Hepatocyte (in vitro differentiated cells): ENCODE data around the gene TRMT11.

ENCODE experiments used
- CTCF ChIP-seq: fragments of 200-600 bp; sonication (generic); IDR thresholded peaks from 2 replicates; pipeline ENCODE4 v1.5.1; 2016; ENCODE audit warnings: antibody characterized with exemption, mild to moderate bottlenecking; ENCODE audit not compliant: poor library complexity
- EZH2 ChIP-seq: fragments of 200-600 bp; sonication (generic); IDR thresholded peaks from 2 replicates; pipeline ENCODE4 v1.6.1; 2016; ENCODE audit warnings: antibody characterized with exemption, mild to moderate bottlenecking, borderline replicate concordance
- EZH2phosphoT487 ChIP-seq: fragments of 200-600 bp; sonication (generic); IDR thresholded peaks from one replicate; pipeline ENCODE4 v1.6.1; 2018; ENCODE audit warnings: antibody characterized with exemption, mild to moderate bottlenecking, low read depth, moderate library complexity; ENCODE audit not compliant: unreplicated experiment, severe bottlenecking

GRCh38 chr6:126041516-126041915 lies 55.2 kb downstream of the TRMT11 start:
- TF ChIP-seq CTCF (no peak), EZH2phosphoT487 (no peak), EZH2 (no peak)
